HUES64 (cell line): ENCODE measurements around the gene COL25A1. TPM values are rescaled to one million over a fixed set of nuclear protein-coding genes. Genes with fewer than 3 reads are reported as not detected.

Experiments
- H3K27ac ChIP-seq: 2 replicates; pipeline ENCODE4 v1.7.0; 2013; ENCODE audit warnings: low read depth, low read length, inconsistent platforms
- H3K27me3 ChIP-seq: 2 replicates; pipeline ENCODE4 v1.6.1; 2013; ENCODE audit warnings: mild to moderate bottlenecking, low read length; ENCODE audit not compliant: insufficient read depth
- H3K36me3 ChIP-seq: 2 replicates; pipeline ENCODE4 v1.6.1; 2013; ENCODE audit warnings: mild to moderate bottlenecking, low read length; ENCODE audit not compliant: insufficient read depth
- H3K4me1 ChIP-seq: 2 replicates; pipeline ENCODE4 v1.6.1; 2013; ENCODE audit warnings: mild to moderate bottlenecking, low read length, moderate library complexity; ENCODE audit not compliant: insufficient read depth
- H3K4me3 ChIP-seq: 2 replicates; pipeline ENCODE4 v1.5.1; 2013; ENCODE audit warnings: mild to moderate bottlenecking, low read length, moderate library complexity
- H3K9ac ChIP-seq: 2 replicates; pipeline ENCODE4 v1.6.1; 2013; ENCODE audit warnings: mild to moderate bottlenecking, low read depth, low read length
- H3K9me3 ChIP-seq: 2 replicates; pipeline ENCODE4 v1.6.1; 2013; ENCODE audit warnings: low read depth, low read length; ENCODE audit not compliant: insufficient read depth
- WGBS: fragments of 150-250, 120-280 bp; methylation state at CpG from one replicate; pipeline ENCODE4 v1.1.7; 2013; ENCODE audit warnings: missing lambda C conversion rate; 5-methylcytosine and 5-hydroxymethylcytosine counted together
- polyA plus RNA-seq, 2 experiments: library from polyadenylated mRNA; stranded (reverse); fragments of 50-300 nt; gene quantifications; one replicate each; pipeline ENCODE4 v1.2.3, GENCODE V29; 2013

The COL25A1 gene
- 2.6 TPM for polyA plus RNA-seq (2013, experiment 1 of 2)
- 4.6 TPM for polyA plus RNA-seq (2013, experiment 2 of 2)

DNA sequence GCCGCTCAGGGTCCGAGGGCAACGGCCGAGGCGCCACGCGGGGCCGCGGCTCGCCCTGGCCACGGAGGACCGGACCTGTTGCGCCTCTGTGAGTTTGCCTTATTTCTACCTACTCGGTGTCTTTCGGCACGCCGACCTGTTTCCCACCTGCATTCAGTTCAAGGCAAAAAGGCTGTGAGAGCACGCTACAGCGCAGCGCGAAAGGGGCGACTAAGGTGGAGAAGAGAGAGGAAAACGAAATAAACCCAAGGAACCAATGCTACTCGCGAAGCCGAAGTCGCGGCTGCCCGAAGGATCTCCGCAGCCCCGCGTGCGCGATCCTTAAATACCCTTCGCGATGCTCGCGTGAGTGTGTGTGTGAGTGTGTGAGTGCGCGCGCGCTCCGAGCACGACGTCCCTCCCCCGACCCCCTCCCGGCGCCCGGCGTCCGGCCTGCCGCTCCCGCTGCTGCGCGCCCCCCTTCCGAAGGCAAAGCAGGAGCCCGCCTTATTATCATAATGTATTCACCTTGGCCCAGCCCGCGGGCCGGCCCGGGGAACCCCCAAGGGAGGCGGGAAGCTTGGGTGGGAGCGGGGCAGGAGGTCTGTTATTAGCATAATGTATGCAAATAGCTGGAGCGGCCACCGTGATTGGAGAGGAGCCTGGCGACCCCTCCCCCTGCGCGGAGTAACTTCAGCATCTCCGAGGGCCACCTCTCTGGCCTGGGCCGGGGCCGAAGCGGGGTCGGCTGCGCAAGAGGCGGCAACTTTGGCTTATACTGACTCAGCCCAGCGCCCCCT is at the start of gene COL25A1:
COL25A1 (minus strand) TSS at position 298 of the 779 bp plus-strand sequence.
- WGBS = under 1% methylated on average over 68 of the region's 76 CpGs
- Histone ChIP-seq H3K36me3 (no peaks in the 10 kb centered on the region), H3K9me3 (no peaks in the 10 kb centered on the region), H3K9ac (peak within 1 kb of the TSS; percentile 71), H3K4me3 (peak within 1 kb of the TSS; percentile 59), H3K4me1 (peaks cover 8% of the 10 kb centered on the region), H3K27ac (peak within 1 kb of the TSS; percentile 29; the same call in 1 of the 2 replicates), H3K27me3 (peaks cover 51% of the 10 kb centered on the region)

DNA sequence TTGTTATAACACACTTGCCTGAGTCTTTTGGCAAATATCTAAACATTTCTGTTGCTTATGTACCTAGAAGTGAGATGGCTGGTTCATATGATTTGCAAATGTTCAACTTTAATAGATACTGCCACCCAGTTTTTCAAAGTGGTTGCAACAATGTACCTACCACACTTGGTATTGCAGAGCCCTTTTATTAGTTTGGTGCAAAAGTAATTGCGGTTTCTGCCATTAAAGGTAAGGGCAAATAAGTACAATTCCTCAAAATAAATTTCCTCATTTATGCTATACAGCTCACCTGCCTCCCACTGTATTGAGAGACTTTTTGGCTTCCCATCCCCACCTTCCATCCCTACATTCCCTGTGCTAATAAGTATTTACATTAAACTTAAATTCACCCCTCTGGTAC is 47.7 kb upstream of the COL25A1 start:
- no peak overlapping the region for H3K27ac ChIP-seq
- no peak overlapping the region for H3K9ac ChIP-seq
- 100% methylated on average over 1 of the region's 1 CpG for WGBS
- no peak overlapping the region for H3K4me3 ChIP-seq
- H3K36me3 ChIP-seq = no peaks in the 10 kb centered on the region
- H3K9me3 ChIP-seq = no peaks in the 10 kb centered on the region
- H3K4me1 ChIP-seq = no peaks in the 10 kb centered on the region
- H3K27me3 ChIP-seq = no peaks in the 10 kb centered on the region

DNA sequence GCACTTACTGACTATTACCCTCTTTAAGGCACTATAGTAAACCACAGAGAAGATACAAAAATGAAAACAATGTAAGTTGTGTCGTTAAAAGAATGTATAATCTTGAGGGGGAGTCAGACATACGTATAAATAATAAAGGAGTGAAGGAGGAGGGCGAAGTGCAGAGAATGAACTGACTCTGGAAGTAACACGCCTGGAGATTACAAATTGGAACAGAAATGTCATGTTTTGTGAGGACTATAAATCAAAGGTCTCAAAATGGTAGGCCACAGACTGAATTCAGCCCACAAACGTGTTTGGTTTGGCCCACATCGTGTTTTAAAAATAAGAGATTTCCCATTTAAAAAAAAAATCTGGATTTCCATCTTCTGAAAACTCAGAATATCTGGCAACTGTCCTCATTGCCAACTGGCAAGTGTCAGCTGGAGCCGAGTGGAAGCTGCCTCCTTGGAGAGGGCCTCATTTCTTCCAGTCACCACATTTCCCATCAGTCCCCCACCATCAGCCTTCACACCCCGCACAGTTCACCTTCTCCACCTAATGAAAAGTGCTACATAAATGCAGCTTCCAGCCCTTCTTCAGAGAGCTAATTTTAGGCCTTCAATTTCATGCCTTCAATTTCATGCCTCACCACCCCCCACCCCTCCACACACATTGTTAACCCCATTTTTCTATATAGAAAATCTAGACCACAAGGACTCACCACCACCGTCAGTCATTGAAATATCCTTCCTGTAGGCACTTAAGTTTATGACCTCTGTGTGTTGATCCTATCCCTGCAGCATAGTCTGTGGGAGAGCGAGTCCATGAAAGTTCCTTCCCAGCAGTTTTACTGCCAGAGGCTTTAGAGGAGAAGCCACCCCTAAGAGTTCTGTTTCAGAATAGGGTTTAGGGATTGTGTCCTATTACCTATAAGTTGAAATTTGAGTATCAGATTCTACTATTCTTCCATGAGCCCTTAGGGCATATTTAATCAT is 32.0 kb upstream of the COL25A1 start:
- Histone ChIP-seq H3K4me1 (no peaks in the 10 kb centered on the region), H3K27me3 (no peaks in the 10 kb centered on the region), H3K9me3 (peaks cover 7% of the 10 kb centered on the region), H3K9ac (no peak overlapping the region), H3K36me3 (no peaks in the 10 kb centered on the region), H3K4me3 (no peak overlapping the region), H3K27ac (no peak overlapping the region)
- 92% methylated on average over 10 of the region's 10 CpGs for WGBS

DNA sequence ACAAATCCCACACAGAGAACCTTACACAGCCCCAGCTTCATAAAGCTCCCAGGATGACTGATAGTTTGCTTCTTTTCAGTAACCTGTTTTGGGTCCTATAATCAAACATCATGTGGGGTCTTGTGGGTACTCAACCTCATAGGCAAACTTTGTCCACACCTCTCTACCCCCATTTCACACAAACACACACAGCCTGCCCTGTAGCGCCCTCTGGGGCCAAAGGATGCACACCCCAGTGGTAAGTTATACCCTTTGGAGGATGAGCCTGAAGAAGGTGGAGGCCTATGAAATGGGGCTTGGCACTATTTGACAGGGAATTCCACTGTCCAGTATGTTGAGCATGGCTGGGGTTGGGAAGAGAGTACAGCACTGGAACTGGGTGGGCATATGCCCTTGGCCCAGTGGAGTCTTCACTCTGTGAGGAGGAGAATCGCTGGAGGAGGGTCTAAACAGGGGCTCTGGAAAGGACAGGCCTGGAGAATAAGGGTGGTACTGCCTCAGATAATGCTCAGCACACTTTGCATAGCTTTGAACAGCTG is 30.5 kb upstream of the COL25A1 start:
- Histone ChIP-seq H3K4me3 (no peak overlapping the region), H3K27me3 (no peaks in the 10 kb centered on the region), H3K27ac (no peak overlapping the region), H3K9ac (no peak overlapping the region), H3K36me3 (no peaks in the 10 kb centered on the region), H3K4me1 (no peaks in the 10 kb centered on the region), H3K9me3 (no peaks in the 10 kb centered on the region)
- 81% methylated on average over 2 of the region's 2 CpGs for WGBS

DNA sequence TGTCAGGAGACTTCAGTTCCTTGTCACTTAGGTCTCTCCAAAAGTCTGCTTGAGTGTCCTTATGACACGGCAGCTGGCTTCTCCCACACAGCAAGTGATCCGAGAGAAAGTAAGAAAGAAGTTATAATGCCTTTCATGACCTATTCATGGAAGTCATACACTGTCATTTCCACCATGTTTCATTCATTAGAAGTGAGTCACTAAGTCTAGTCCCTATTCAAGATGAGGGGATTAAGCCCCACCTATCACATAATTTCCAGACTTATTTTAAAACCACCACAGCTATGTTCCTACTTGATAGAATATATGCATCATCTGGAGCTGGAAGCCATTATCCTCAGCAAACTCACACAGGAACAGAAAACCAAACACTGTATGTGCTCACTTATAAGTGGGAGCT is 25.2 kb upstream of the COL25A1 start:
- Histone ChIP-seq H3K27me3 (no peaks in the 10 kb centered on the region), H3K27ac (no peak overlapping the region), H3K4me3 (no peak overlapping the region), H3K4me1 (no peaks in the 10 kb centered on the region), H3K9me3 (peaks cover 13% of the 10 kb centered on the region), H3K9ac (no peak overlapping the region), H3K36me3 (no peaks in the 10 kb centered on the region)
- 97% methylated on average over 2 of the region's 2 CpGs for WGBS

DNA sequence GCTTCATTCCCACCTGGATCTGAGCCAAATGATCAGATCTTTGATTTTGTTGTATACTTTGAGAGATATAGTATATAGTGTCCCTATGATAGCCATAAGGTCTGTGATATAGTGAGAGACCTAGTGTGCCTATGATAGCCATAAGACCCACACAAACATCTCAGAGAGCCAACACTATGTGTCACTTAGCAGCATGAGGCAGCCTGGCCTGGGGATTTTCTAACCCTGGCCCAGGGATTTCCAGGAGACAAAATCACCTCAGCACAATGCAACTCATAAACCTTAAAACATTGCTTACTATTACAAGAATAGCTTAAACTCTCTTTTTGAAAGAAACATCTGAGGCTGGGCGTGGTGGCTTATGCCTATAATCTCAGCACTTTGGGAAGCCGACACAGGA is 23.2 kb upstream of the COL25A1 start:
- Histone ChIP-seq H3K36me3 (no peaks in the 10 kb centered on the region), H3K4me1 (no peaks in the 10 kb centered on the region), H3K9me3 (peaks cover 23% of the 10 kb centered on the region), H3K27ac (no peak overlapping the region), H3K9ac (no peak overlapping the region), H3K27me3 (no peaks in the 10 kb centered on the region), H3K4me3 (no peak overlapping the region)
- 96% methylated on average over 2 of the region's 2 CpGs for WGBS

DNA sequence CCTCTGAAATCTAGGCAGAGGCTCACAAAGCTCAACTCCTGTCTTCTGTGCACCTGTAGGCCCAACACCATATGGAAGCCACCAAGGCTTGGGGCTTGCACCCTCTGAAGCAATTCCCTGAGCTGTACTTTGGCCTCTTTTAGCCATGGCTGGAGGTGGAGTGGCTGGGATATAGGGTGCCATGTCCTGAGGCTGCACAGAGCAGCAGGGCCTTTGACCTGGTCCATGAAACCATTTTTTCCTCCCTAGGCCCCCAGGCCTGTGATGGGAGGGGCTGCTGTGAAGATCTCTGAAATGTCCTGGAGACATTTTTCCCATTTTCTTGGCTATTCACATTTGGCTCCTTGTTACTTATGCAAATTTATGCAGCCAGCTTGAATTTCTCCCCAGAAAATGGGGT is 20.9 kb upstream of the COL25A1 start:
- no peak overlapping the region for H3K4me3 ChIP-seq
- no peak overlapping the region for H3K9ac ChIP-seq
- no peak overlapping the region for H3K27ac ChIP-seq
- H3K9me3 ChIP-seq = peaks cover 23% of the 10 kb centered on the region
- H3K36me3 ChIP-seq = no peaks in the 10 kb centered on the region
- no peaks in the 10 kb centered on the region for H3K27me3 ChIP-seq
- no peaks in the 10 kb centered on the region for H3K4me1 ChIP-seq

DNA sequence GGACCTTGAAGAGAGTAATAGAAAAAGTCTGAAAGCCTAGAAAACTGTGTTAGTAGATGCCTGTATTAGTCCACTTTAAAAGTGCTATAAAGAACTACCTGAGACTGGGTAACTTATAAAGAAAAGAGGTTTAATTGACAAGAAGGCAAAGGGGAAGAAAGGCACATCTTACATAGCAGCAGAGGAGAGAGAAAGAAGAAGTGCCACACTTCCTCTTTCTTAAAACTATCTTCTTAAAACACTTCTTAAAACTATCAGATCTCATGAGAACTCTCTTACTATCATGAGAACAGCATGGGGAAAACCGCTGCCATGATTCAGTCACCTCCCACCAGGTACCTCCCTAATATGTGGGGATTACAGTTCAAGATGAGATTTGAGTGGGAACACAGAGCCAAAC is 18.8 kb upstream of the COL25A1 start:
- Histone ChIP-seq H3K27ac (no peak overlapping the region), H3K4me1 (no peaks in the 10 kb centered on the region), H3K9me3 (peaks cover 23% of the 10 kb centered on the region), H3K4me3 (no peak overlapping the region), H3K27me3 (no peaks in the 10 kb centered on the region), H3K36me3 (no peaks in the 10 kb centered on the region), H3K9ac (no peak overlapping the region)
- 100% methylated on average over 1 of the region's 1 CpG for WGBS

DNA sequence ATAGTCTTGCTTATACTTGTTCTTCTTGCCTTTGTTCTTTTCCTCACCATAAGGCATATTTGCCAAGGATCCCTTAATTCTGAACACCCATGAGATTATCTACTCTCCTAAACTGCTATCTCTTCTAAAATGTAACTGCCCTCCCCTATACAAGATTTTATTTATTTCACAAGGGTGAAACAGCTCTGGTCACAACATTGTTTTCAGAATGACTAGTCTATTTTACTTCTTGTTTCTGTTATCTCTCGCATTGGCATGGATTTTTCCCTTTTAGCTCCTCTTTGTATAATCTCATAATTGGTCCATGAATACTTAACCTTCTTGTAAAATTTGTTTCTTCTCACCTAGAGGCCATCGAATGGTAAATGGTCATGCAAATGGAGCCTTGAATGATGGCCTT is 17.2 kb upstream of the COL25A1 start:
- Histone ChIP-seq H3K4me1 (no peaks in the 10 kb centered on the region), H3K4me3 (no peak overlapping the region), H3K9me3 (peaks cover 23% of the 10 kb centered on the region), H3K36me3 (no peaks in the 10 kb centered on the region), H3K9ac (no peak overlapping the region), H3K27ac (no peak overlapping the region), H3K27me3 (no peaks in the 10 kb centered on the region)
- 88% methylated on average over 2 of the region's 2 CpGs for WGBS

DNA sequence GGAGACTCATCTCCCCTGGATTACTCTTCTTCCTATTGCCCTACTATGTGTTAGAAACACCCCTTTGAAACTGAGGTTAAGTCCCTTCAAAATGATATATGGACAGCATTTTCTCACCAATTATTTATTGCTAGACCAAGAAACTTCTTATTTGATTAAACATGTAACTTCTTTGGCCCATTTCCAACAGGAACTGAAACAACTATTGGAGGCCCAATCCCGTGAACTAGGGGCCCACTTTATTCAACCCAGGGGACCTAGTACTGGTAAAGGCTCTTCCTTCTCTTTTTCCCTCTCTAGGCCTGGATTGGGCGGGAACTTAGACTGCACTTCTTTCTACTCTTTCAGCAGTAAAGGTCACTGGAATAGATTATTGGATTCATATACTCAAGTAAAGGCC is 16.7 kb upstream of the COL25A1 start:
- 96% methylated on average over 2 of the region's 2 CpGs for WGBS
- H3K9me3 ChIP-seq = peaks cover 23% of the 10 kb centered on the region
- H3K4me1 ChIP-seq = no peaks in the 10 kb centered on the region
- H3K27ac ChIP-seq = no peak overlapping the region
- H3K9ac ChIP-seq = no peak overlapping the region
- H3K27me3 ChIP-seq = no peaks in the 10 kb centered on the region
- H3K36me3 ChIP-seq = no peaks in the 10 kb centered on the region
- H3K4me3 ChIP-seq = no peak overlapping the region

DNA sequence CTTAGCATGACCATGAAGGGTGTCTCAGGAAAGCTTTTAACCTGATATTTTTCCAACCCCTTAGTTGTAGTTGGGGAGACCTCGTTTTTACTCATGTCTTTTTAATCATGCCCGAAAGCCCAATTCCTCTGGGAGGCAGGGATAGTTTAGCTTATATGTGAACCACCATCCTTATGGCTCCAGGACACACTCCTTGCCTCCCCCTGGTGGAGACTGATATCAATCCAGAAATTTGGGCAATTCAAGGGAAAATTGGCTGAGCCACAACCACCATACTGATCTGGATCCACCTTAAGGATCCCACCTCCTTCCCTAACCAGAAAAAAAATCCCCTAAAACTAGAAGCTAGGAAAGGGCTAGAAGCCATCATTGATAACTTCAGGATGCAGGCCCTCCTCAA is 13.4 kb upstream of the COL25A1 start:
- Histone ChIP-seq H3K36me3 (no peaks in the 10 kb centered on the region), H3K4me1 (no peaks in the 10 kb centered on the region), H3K9ac (no peak overlapping the region), H3K4me3 (no peak overlapping the region), H3K9me3 (peaks cover 30% of the 10 kb centered on the region), H3K27me3 (no peaks in the 10 kb centered on the region), H3K27ac (no peak overlapping the region)
- no CpG with 5 or more reads among the region's 2 CpGs for WGBS
